H1 (cell line): ENCODE measurements around the gene FOXD2. TPM values are rescaled to one million over a fixed set of nuclear protein-coding genes. Genes with fewer than 3 reads are reported as not detected.
A peak's percentile ranks its signal among the peaks of the same experiment; 100 is the strongest.

Experiments used
- CTCF ChIA-PET: fragments of 300-600 bp; sonication (Branson Sonifier 250); formaldehyde crosslinking; loops from one replicate; lab custom pipeline; 2021; ENCODE audit not compliant: partially characterized antibody; lab: Charles Lee
- POLR2A ChIA-PET: fragments of 300-600 bp; sonication (Branson Sonifier 250); formaldehyde crosslinking; loops from one replicate; lab custom pipeline; 2021; ENCODE audit warnings: inconsistent platforms; ENCODE audit not compliant: partially characterized antibody; lab: Charles Lee
- DNase-seq, 2 experiments: peaks; one replicate each; pipeline versions ENCODE4 v3.0.0 to v3.0.0-alpha.2; 2010 to 2022; ENCODE audit warnings: low spot score in 2 of 2, low read depth in 1 of 2, mixed read lengths in 1 of 2
- FAIRE-seq: peaks from 2 replicates; lab custom pipeline; 2011; peaks lifted over from hg19 to GRCh38; lab: Jason Lieb, UNC
- H2AFZ ChIP-seq: 2 replicates; pipeline ENCODE4 v1.8.1; 2012; ENCODE audit warnings: low read length, inconsistent platforms
- H2AK5ac ChIP-seq: 2 replicates; pipeline ENCODE4 v1.6.1; 2013; ENCODE audit warnings: low read depth, low read length
- H2BK120ac ChIP-seq: replicated peaks from 2 replicates; pipeline ENCODE3; 2013; ENCODE audit warnings: low read depth, low read length, inconsistent platforms
- H2BK12ac ChIP-seq: 2 replicates; pipeline ENCODE4 v1.6.1; 2013; ENCODE audit warnings: low read depth, low read length
- H2BK15ac ChIP-seq: 2 replicates; pipeline ENCODE4 v1.6.1; 2013; ENCODE audit warnings: low read length
- H2BK20ac ChIP-seq: 2 replicates; pipeline ENCODE4 v1.6.1; 2013; ENCODE audit warnings: low read length
- H2BK5ac ChIP-seq: 2 replicates; pipeline ENCODE4 v1.6.1; 2013; ENCODE audit warnings: low read depth, low read length
- H3K14ac ChIP-seq: 2 replicates; pipeline ENCODE4 v1.6.1; 2013; ENCODE audit warnings: inconsistent platforms; ENCODE audit not compliant: insufficient read length
- H3K18ac ChIP-seq: 2 replicates; pipeline ENCODE4 v1.6.1; 2013; ENCODE audit warnings: low read length; ENCODE audit errors: extremely low read depth
- H3K23ac ChIP-seq: 2 replicates; pipeline ENCODE4 v1.6.1; 2013; ENCODE audit warnings: inconsistent platforms; ENCODE audit not compliant: insufficient read length
- H3K23me2 ChIP-seq: 2 replicates; pipeline ENCODE4 v1.6.1; 2013; ENCODE audit warnings: low read depth, low read length
- H3K27ac ChIP-seq: 2 replicates; pipeline ENCODE4 v1.6.1; 2011; ENCODE audit warnings: low read depth, low read length, inconsistent platforms
- H3K27me3 ChIP-seq, 4 experiments: replicated peaks in 1 of 4; 1 replicate in 1 of 4; 2 replicates in 3 of 4; pipeline versions ENCODE4 v1.6.1 to v1.8.1; 2011 to 2013; ENCODE audit warnings: low read length in 3 of 4, mild to moderate bottlenecking in 3 of 4, inconsistent platforms in 2 of 4, mixed read lengths in 2 of 4, moderate library complexity in 1 of 4; ENCODE audit not compliant: control insufficient read depth in 3 of 4, insufficient read depth in 3 of 4; ENCODE audit errors: extremely low read depth in 1 of 4
- H3K36me3 ChIP-seq, 4 experiments: 2 replicates each; pipeline versions ENCODE4 v1.6.1 to v1.8.1; 2011 to 2013; ENCODE audit warnings: mild to moderate bottlenecking in 4 of 4, low read length in 3 of 4, moderate library complexity in 2 of 4, control low read depth in 1 of 4, inconsistent platforms in 1 of 4; ENCODE audit not compliant: insufficient read depth in 4 of 4, control insufficient read depth in 2 of 4
- H3K4ac ChIP-seq: replicated peaks from 2 replicates; pipeline ENCODE3; 2013; ENCODE audit warnings: low read length, low read depth, mixed read lengths, inconsistent platforms; ENCODE audit not compliant: insufficient read length
- H3K4me1 ChIP-seq, 4 experiments: replicated peaks in 1 of 4; 1 replicate in 1 of 4; 2 replicates in 3 of 4; pipeline versions ENCODE4 v1.6.1 to v1.8.1; 2011 to 2013; ENCODE audit warnings: low read length in 3 of 4, inconsistent platforms in 2 of 4, mixed read lengths in 1 of 4; ENCODE audit not compliant: insufficient read depth in 4 of 4, control insufficient read depth in 3 of 4
- H3K4me2 ChIP-seq, 2 experiments: 2 replicates each; pipeline versions ENCODE4 v1.6.1 to v1.8.1; 2011 to 2013; ENCODE audit warnings: low read depth in 2 of 2, low read length in 2 of 2, control low read depth in 1 of 2, inconsistent platforms in 1 of 2, mild to moderate bottlenecking in 1 of 2; ENCODE audit not compliant: insufficient read depth in 1 of 2
- H3K4me3 ChIP-seq, 4 experiments: fragments of 200-600, 300-600 bp in 1 of 4; sonication (generic), shearing (Covaris generic), sonication (Bioruptor Twin) in 1 of 4; 2 replicates each; pipeline versions ENCODE4 v1.5.1 to v1.8.1; 2011 to 2016; ENCODE audit warnings: low read length in 4 of 4, low read depth in 3 of 4, control low read depth in 2 of 4, inconsistent platforms in 2 of 4, mild to moderate bottlenecking in 2 of 4, mixed read lengths in 1 of 4, moderate library complexity in 1 of 4; ENCODE audit not compliant: insufficient read depth in 2 of 4; ENCODE audit errors: extremely low read depth in 1 of 4
- H3K56ac ChIP-seq: replicated peaks from 2 replicates; pipeline ENCODE3; 2013; ENCODE audit warnings: low read depth, mild to moderate bottlenecking, mixed read lengths, low read length, inconsistent platforms; ENCODE audit not compliant: insufficient read length
- H3K79me1 ChIP-seq: 2 replicates; pipeline ENCODE4 v1.6.1; 2013; ENCODE audit warnings: low read depth, low read length, control low read depth
- H3K79me2 ChIP-seq, 2 experiments: 2 replicates each; pipeline versions ENCODE4 v1.6.1 to v1.8.1; 2012 to 2013; ENCODE audit warnings: low read length in 2 of 2, mild to moderate bottlenecking in 2 of 2, inconsistent platforms in 1 of 2; ENCODE audit not compliant: insufficient read depth in 2 of 2, control insufficient read depth in 1 of 2
- H3K9ac ChIP-seq, 4 experiments: replicated peaks in 1 of 4; 1 replicate in 1 of 4; 2 replicates in 3 of 4; pipeline versions ENCODE4 v1.6.1 to v1.8.1; 2011 to 2013; ENCODE audit warnings: low read depth in 3 of 4, low read length in 3 of 4, control low read depth in 2 of 4, mild to moderate bottlenecking in 2 of 4, moderate library complexity in 2 of 4, inconsistent platforms in 1 of 4; ENCODE audit errors: extremely low read depth in 1 of 4
- H3K9me3 ChIP-seq, 2 experiments: 2 replicates each; pipeline versions ENCODE4 v1.6.1 to v1.8.1; 2012 to 2013; ENCODE audit warnings: mild to moderate bottlenecking in 2 of 2, moderate library complexity in 2 of 2, control low read depth in 1 of 2, inconsistent platforms in 1 of 2, low read depth in 1 of 2, low read length in 1 of 2, mixed read lengths in 1 of 2; ENCODE audit not compliant: insufficient read depth in 2 of 2
- H4K20me1 ChIP-seq, 2 experiments: replicated peaks in 1 of 2; 2 replicates each; pipeline versions ENCODE3 to v1.8.1; 2011 to 2013; ENCODE audit warnings: inconsistent platforms in 2 of 2, low read length in 2 of 2, mild to moderate bottlenecking in 1 of 2; ENCODE audit not compliant: insufficient read depth in 2 of 2, control insufficient read depth in 1 of 2
- H4K5ac ChIP-seq: 2 replicates; pipeline ENCODE4 v1.6.1; 2013; ENCODE audit warnings: low read length, low read depth, mixed read lengths, inconsistent platforms; ENCODE audit not compliant: insufficient read length
- H4K8ac ChIP-seq: 2 replicates; pipeline ENCODE4 v1.8.0; 2013; ENCODE audit warnings: mild to moderate bottlenecking, moderate library complexity, low read length, inconsistent platforms; ENCODE audit not compliant: insufficient read depth; ENCODE audit errors: extremely low read depth
- H4K91ac ChIP-seq: replicated peaks from 2 replicates; pipeline ENCODE3; 2013; ENCODE audit warnings: low read length, mixed read lengths, inconsistent platforms; ENCODE audit not compliant: insufficient read length
- ATF2 ChIP-seq: IDR thresholded peaks from 2 replicates; pipeline ENCODE4 v1.6.1; 2012; ENCODE audit warnings: low read length, inconsistent platforms
- KDM1A ChIP-seq: fragments of 200-600, 300-600 bp; sonication (generic); IDR thresholded peaks from 2 replicates; pipeline ENCODE4 v1.7.1; 2016; ENCODE audit warnings: mild to moderate bottlenecking, low read length, borderline replicate concordance
- KDM5A ChIP-seq: fragments of 200-600 bp; IDR thresholded peaks from 2 replicates; pipeline ENCODE4 v1.7.1; 2012; ENCODE audit warnings: mild to moderate bottlenecking, low read length, inconsistent platforms, mixed read lengths
- NANOG ChIP-seq: IDR thresholded peaks from 2 replicates; pipeline ENCODE4 v1.6.1; 2011; ENCODE audit warnings: low read length, low read depth, mild to moderate bottlenecking, inconsistent platforms; ENCODE audit not compliant: insufficient read depth, poor library complexity, severe bottlenecking
- NRF1 ChIP-seq: IDR thresholded peaks from 2 replicates; pipeline ENCODE4 v1.6.1; 2011; ENCODE audit warnings: mild to moderate bottlenecking, low read depth, low read length, improper control_type of control experiment
- PHF8 ChIP-seq: fragments of 200-600 bp; sonication (generic); conservative IDR thresholded peaks from 2 replicates; pipeline ENCODE4 v1.7.1; 2012; ENCODE audit warnings: low read depth, mild to moderate bottlenecking, inconsistent platforms, low read length, moderate library complexity
- POLR2A ChIP-seq, 2 experiments: IDR thresholded peaks; 1 replicate in 1 of 2; 2 replicates in 1 of 2; pipeline ENCODE4 v1.6.1; 2011; ENCODE audit warnings: low read depth in 2 of 2, low read length in 2 of 2, mild to moderate bottlenecking in 2 of 2; ENCODE audit errors: control extremely low read depth in 1 of 2
- POU5F1 ChIP-seq: IDR thresholded peaks from 2 replicates; pipeline ENCODE4 v1.6.1; 2011; ENCODE audit warnings: low read depth, mild to moderate bottlenecking, low read length, moderate library complexity
- RNF2 ChIP-seq: fragments of 200-900, 300-1000 bp; sonication (generic); IDR thresholded peaks from 2 replicates; pipeline ENCODE4 v1.7.1; 2016; ENCODE audit warnings: borderline replicate concordance, low read depth, mild to moderate bottlenecking, antibody characterized with exemption, low read length; ENCODE audit not compliant: poor library complexity, severe bottlenecking; ENCODE audit errors: missing control alignments
- SP4 ChIP-seq: IDR thresholded peaks from 2 replicates; pipeline ENCODE4 v1.6.1; 2012; ENCODE audit warnings: low read length, inconsistent platforms
- TBP ChIP-seq: IDR thresholded peaks from 2 replicates; pipeline ENCODE4 v1.6.1; 2011; ENCODE audit warnings: low read depth, low read length, improper control_type of control experiment
- TCF12 ChIP-seq: IDR thresholded peaks from 2 replicates; pipeline ENCODE4 v1.6.1; 2011; ENCODE audit warnings: low read depth, mild to moderate bottlenecking, low read length
- WGBS, 2 experiments: shearing (Covaris generic) in 1 of 2; methylation state at CpG; one replicate each; pipeline versions ENCODE4 v1.1.6 to v1.1.7; 2013 to 2015; ENCODE audit warnings: low lambda C conversion rate in 2 of 2, mixed read lengths in 2 of 2, inconsistent platforms in 1 of 2, low coverage in 1 of 2, missing lambda C conversion rate in 1 of 2; ENCODE audit not compliant: insufficient replicate concordance in 2 of 2, insufficient coverage in 1 of 2, insufficient read length in 1 of 2; ENCODE audit errors: extremely low coverage in 1 of 2, missing lambda C conversion rate in 1 of 2; 5-methylcytosine and 5-hydroxymethylcytosine counted together
- polyA plus RNA-seq, 7 experiments: library from polyadenylated mRNA; depleted of rRNA in 3 of 7; stranded (reverse) in 5 of 7; unstranded in 2 of 7; fragments of >200 nt in 5 of 7; fragments of 200-250 nt in 2 of 7; gene quantifications; 1 replicate in 5 of 7; 2 replicates in 1 of 7; 4 replicates in 1 of 7; pipeline versions ENCODE4 v1.2.1 to v1.2.3, GENCODE V29; 2011 to 2013; ENCODE audit warnings: missing spikeins in 2 of 7, mixed read lengths in 2 of 7
- total RNA-seq: library from RNA; stranded (reverse); fragmentation: NEBNext Ultra II Directional; extraction: Animal tissue kit (Norgen Biotek cat#: 25700); gene quantifications from 2 replicates; pipeline ENCODE4 v1.2.1, GENCODE V29; 2021

FOXD2 gene
- total and polyA plus RNA-seq, 2 of the 8 experiments (the other 6 are each of a cell fraction or from before 2014, with no cell fraction given), result not detected

- Histone ChIP-seq H3K9me3 (no peaks in the 10 kb centered on the region), H3K79me2 (no peaks in the 10 kb centered on the region), H3K9ac (no peak overlapping the region), H2AFZ (no peak overlapping the region), H2BK5ac (no peak overlapping the region), H3K4me1 (peaks cover 0 to 31% (median 15%) of the 10 kb centered on the region in 4 experiments; a peak in 5 of 7 replicates), H4K5ac (no peak overlapping the region), H4K91ac (no peak overlapping the region), H3K14ac (no peak overlapping the region), H2BK12ac (peak overlapping the region; percentile 60; the same call in 1 of the 2 replicates), H3K27ac (no peak overlapping the region), H3K4ac (no peak overlapping the region), H3K23ac (no peak overlapping the region), H3K4me2 (no peak overlapping the region; a peak in 1 of 4 replicates), H3K18ac (no peak overlapping the region), H2BK120ac (no peak overlapping the region), H3K79me1 (no peaks in the 10 kb centered on the region), H2BK20ac (no peak overlapping the region), H3K27me3 (peaks cover 57 to 97% (median 84%) of the 10 kb centered on the region in 4 experiments), H3K56ac (no peak overlapping the region), H2AK5ac (0 out of 2 replicates have a peak overlapping the region, but pooled peaks have one; percentile 24), H3K23me2 (peaks cover 3% of the 10 kb centered on the region; the same call in 1 of the 2 replicates), H4K8ac (no peak overlapping the region), H3K4me3 (no peak overlapping the region), H2BK15ac (peak overlapping the region; percentile 31; the same call in 1 of the 2 replicates), H4K20me1 (peaks cover 8 to 19% of the 10 kb centered on the region in 2 experiments), H3K36me3 (no peaks in the 10 kb centered on the region)
- ChIA-PET POLR2A (interaction anchor here (0.8 to 0.9 kb wide), 2 partner anchors 13 to 19 kb away, joined by 3 to 4 read pairs; no protein-coding TSS in a partner anchor), CTCF (interaction anchor here (0.6 to 9.7 kb wide), 43 partner anchors 10 to 334 kb away, joined by 3 to 140 read pairs (median 4); no protein-coding TSS in a partner anchor)
- WGBS, 2 experiments, result 69% methylated on average over 1 of the region's 1 CpG; no CpG with 5 or more reads in 1 of the 2 experiments
- no peak for FAIRE-seq
- no peak for DNase-seq
- TF ChIP-seq RNF2 (no peak), KDM1A (no peak), POLR2A (IDR thresholded peaks at IDR 0.05; ENCODE audit: control extremely low read depth in 1 of 2, low read depth in 2 of 2, low read length in 2 of 2) (no peak), NRF1 (no peak), SP4 (no peak), TBP (no peak), PHF8 (no peak), ATF2 (no peak), KDM5A (no peak), POU5F1 (no peak), NANOG (no peak), TCF12 (no peak)
These were observed 6.3 kb upstream of the FOXD2 start for GRCh38 chr1:47431534-47431933.
